Transverse colon (tissue), 4 donors: ENCODE results near the gene KRT3. TPM values are rescaled to one million over a fixed set of nuclear protein-coding genes. Genes with fewer than 3 reads are reported as not detected.

ENCODE experiments used
- DNase-seq: peaks from one replicate; pipeline ENCODE4 v3.0.0-alpha.2; 2019
- H3K27ac ChIP-seq, 4 donors: fragments of 200-600 bp; sonication (generic); 2 replicates each; pipeline ENCODE4 v1.5.1; 2016 to 2018; ENCODE audit warnings: inconsistent platforms in 4 of 4
- H3K27me3 ChIP-seq: fragments of 200-600 bp; sonication (generic); 2 replicates; pipeline ENCODE4 v1.5.1; 2017; ENCODE audit warnings: inconsistent platforms
- H3K36me3 ChIP-seq, 4 donors: fragments of 200-600 bp; sonication (generic); 2 replicates each; pipeline ENCODE4 v1.5.1; 2017 to 2019; ENCODE audit warnings: inconsistent platforms in 4 of 4
- H3K4me1 ChIP-seq, 4 donors: fragments of 200-600 bp; sonication (generic); 2 replicates each; pipeline ENCODE4 v1.5.1; 2017 to 2020; ENCODE audit warnings: inconsistent platforms in 4 of 4
- H3K4me3 ChIP-seq, 4 donors: fragments of 200-600 bp; sonication (generic); 1 replicate in 1 of 4; 2 replicates in 3 of 4; pipeline versions ENCODE4 v1.5.1 to v1.6.1; 2017 to 2019; ENCODE audit warnings: inconsistent platforms in 4 of 4
- H3K9me3 ChIP-seq, 2 donors: fragments of 200-600 bp; sonication (generic); 2 replicates each; pipeline ENCODE4 v1.5.1; 2017 to 2019; ENCODE audit warnings: inconsistent platforms in 2 of 2
- EP300 ChIP-seq: sonication (generic); formaldehyde crosslinking; IDR thresholded peaks from one replicate; pipeline ENCODE4 v1.6.1; 2017; ENCODE audit warnings: antibody characterized with exemption, low read depth
- POLR2A ChIP-seq: fragments of 450-650 bp; IDR thresholded peaks from one replicate; pipeline ENCODE4 v1.6.1; 2016; ENCODE audit warnings: antibody characterized with exemption, mild to moderate bottlenecking, moderate library complexity
- POLR2AphosphoS5 ChIP-seq, 3 donors: sonication (generic); formaldehyde crosslinking; IDR thresholded peaks; one replicate each; pipeline ENCODE4 v1.6.1; 2016; ENCODE audit warnings: antibody characterized with exemption in 3 of 3
- WGBS, 2 donors: methylation state at CpG; one replicate each; pipeline ENCODE4 v1.1.5; 2018; ENCODE audit warnings: low coverage in 1 of 2; 5-methylcytosine and 5-hydroxymethylcytosine counted together
- in situ Hi-C, 4 donors: fragments of 200-750 bp; cut with MboI; loops; one replicate each; pipeline versions ENCODE4 v1.15.0 to v1.15.1; 2017; ENCODE audit warnings: low sequenced_read_pairs in 3 of 4, low pct_ligation_motif_present in 1 of 4, low pct_unique_long_range_greater_than_20kb in 1 of 4
- intact Hi-C: fragments of 100-400 bp; cut with DNase I; formaldehyde crosslinking; loops from one replicate; pipeline ENCODE4 v1.15.1; 2023; ENCODE audit warnings: low total_unique reads
- total RNA-seq, 4 donors: library from RNA; depleted of rRNA; stranded (reverse); fragments of >200 nt; gene quantifications; one replicate each; pipeline ENCODE4 v1.1.0, GENCODE V29; 2016
- TF ChIP-seq, protein P1 (sequence below), 5 experiments: fragments of 200-600 bp in 3 of 5; fragments of 450-650 bp in 2 of 5; sonication (generic) in 3 of 5; IDR thresholded peaks; 1 replicate in 2 of 5; 2 replicates in 3 of 5; pipeline ENCODE4 v1.5.1; 2016 to 2017; ENCODE audit warnings: antibody characterized with exemption in 5 of 5, inconsistent platforms in 3 of 5, mild to moderate bottlenecking in 2 of 5, moderate library complexity in 1 of 5

The KRT3 gene
- total RNA-seq, 4 donors from 2014 or later: not detected

GRCh38 chr12:52794479-52795331 lies 1.2 kb downstream of the KRT3 start:
- peaks cover 4% of the 10 kb centered on the region for H3K27me3 ChIP-seq
- in situ Hi-C loops: no loop called here
- 88 to 91% methylated on average over 1 to 5 of the region's 5 CpGs for WGBS, 2 donors
- H3K4me1 ChIP-seq: peaks cover 0 to 6% (median 1%) of the 10 kb centered on the region in 4 donors
- H3K9me3 ChIP-seq: no peaks in the 10 kb centered on the region
- intact Hi-C loops: no loop called here
- no peaks in the 10 kb centered on the region for H3K36me3 ChIP-seq
- no peak overlapping the region for H3K4me3 ChIP-seq
- no peak for DNase-seq
- H3K27ac ChIP-seq: no peak overlapping the region
- TF ChIP-seq POLR2AphosphoS5 (IDR thresholded peaks at IDR 0.05) (no peak), EP300 (no peak), POLR2A (no peak)
- TF ChIP-seq, protein P1, sequence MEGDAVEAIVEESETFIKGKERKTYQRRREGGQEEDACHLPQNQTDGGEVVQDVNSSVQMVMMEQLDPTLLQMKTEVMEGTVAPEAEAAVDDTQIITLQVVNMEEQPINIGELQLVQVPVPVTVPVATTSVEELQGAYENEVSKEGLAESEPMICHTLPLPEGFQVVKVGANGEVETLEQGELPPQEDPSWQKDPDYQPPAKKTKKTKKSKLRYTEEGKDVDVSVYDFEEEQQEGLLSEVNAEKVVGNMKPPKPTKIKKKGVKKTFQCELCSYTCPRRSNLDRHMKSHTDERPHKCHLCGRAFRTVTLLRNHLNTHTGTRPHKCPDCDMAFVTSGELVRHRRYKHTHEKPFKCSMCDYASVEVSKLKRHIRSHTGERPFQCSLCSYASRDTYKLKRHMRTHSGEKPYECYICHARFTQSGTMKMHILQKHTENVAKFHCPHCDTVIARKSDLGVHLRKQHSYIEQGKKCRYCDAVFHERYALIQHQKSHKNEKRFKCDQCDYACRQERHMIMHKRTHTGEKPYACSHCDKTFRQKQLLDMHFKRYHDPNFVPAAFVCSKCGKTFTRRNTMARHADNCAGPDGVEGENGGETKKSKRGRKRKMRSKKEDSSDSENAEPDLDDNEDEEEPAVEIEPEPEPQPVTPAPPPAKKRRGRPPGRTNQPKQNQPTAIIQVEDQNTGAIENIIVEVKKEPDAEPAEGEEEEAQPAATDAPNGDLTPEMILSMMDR (IDR thresholded peaks at IDR 0.05): no peak

DNA sequence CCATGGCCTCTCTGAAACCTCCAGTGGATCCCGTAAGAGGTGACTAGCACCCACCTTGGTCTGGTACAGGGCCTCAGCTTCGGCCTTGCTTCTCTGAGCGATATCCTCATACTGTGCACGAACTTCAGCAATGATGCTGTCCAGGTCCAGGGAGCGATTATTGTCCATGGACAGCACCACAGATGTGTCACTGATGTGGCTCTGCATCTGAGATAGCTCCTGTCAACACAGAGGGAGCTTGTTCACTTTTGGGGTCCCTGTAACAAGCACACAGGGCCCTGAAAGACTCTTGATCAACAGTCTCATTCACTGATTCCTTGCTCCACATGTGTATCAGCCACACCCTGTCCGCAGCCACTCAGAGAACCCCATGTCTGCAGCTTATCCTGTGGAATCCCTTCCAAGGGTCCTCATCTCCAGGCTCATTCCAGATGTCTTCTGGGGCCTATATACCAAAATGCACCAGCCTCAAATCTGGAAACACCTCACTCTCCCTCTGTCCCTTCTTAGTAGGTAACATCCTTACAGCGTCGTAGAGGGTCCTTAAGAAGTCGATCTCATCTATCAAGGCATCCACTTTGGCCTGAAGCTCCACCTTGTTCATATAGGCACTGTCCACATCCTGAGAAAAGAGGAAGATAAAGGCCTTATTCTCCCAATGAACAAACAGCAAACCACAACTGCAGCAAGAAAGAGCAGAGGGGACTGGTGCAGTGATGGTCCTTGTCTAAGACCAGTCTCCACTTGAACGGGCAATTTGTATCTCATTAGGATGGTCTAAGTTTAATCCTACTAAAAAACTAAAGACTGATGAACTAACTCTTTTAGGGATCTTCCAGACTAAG lies 3.5 kb downstream of the KRT3 start:
- 85% methylated on average over 10 of the region's 10 CpGs; no CpG with 5 or more reads in 1 of the 2 donors for WGBS, 2 donors
- H3K36me3 ChIP-seq: no peaks in the 10 kb centered on the region
- peaks cover 9% of the 10 kb centered on the region for H3K27me3 ChIP-seq
- DNase-seq: no peak
- no peak overlapping the region for H3K4me3 ChIP-seq
- TF ChIP-seq, protein P1 (IDR thresholded peaks at IDR 0.05): no peak
- TF ChIP-seq EP300: no peak
- no peak for TF ChIP-seq POLR2A
- TF ChIP-seq POLR2AphosphoS5 (IDR thresholded peaks at IDR 0.05): no peak
- intact Hi-C loops: no loop called here
- in situ Hi-C loops: no loop called here
- H3K27ac ChIP-seq: no peak overlapping the region
- no peaks in the 10 kb centered on the region for H3K9me3 ChIP-seq
- H3K4me1 ChIP-seq: peaks cover 0 to 7% (median 2%) of the 10 kb centered on the region in 4 donors

- H3K4me3 ChIP-seq: no peak overlapping the region
- no peaks in the 10 kb centered on the region for H3K9me3 ChIP-seq
- TF ChIP-seq, protein P1 (IDR thresholded peaks at IDR 0.05): no peak
- TF ChIP-seq EP300 (no peak), POLR2A (no peak), POLR2AphosphoS5 (IDR thresholded peaks at IDR 0.05) (no peak)
- no peak overlapping the region for H3K27ac ChIP-seq
- H3K4me1 ChIP-seq: peaks cover 0 to 7% (median 2%) of the 10 kb centered on the region in 4 donors
- H3K36me3 ChIP-seq: no peaks in the 10 kb centered on the region
- peaks cover 9% of the 10 kb centered on the region for H3K27me3 ChIP-seq
- 87 to 93% methylated on average over 3 to 10 of the region's 12 CpGs for WGBS, 2 donors
- intact Hi-C loops (no loop called here), in situ Hi-C loops (no loop called here)
- DNase-seq: no peak
These were observed 4.4 kb downstream of the KRT3 start for GRCh38 chr12:52791271-52792184.
